ENCODE results near the gene KCNIP1.

GRCh38 chr5:170519549-170519948 is 15.7 kb downstream of the KCNIP1 start:
- TF ChIP-seq CTCF (IDR thresholded peaks at IDR 0.05; ENCODE audit: low read length): no peak
- no peak for TF ChIP-seq EZH2 (IDR thresholded peaks at IDR 0.05; ENCODE audit: borderline replicate concordance, low read length)
